Spleen (tissue), 7 donors: Measurements from ENCODE around the gene MAP1LC3C.

ENCODE experiments used
- CTCF ChIP-seq, 11 experiments: fragments of 200-600 bp in 7 of 11; fragments of 450-650 bp in 4 of 11; sonication (generic) in 4 of 11; IDR thresholded peaks in 8 of 11; conservative IDR thresholded peaks in 3 of 11; 1 replicate in 7 of 11; 2 replicates in 4 of 11; pipeline versions ENCODE4 v1.4.0 to v1.8.0; 2016 to 2021; ENCODE audit warnings: antibody characterized with exemption in 11 of 11, inconsistent platforms in 4 of 11, mild to moderate bottlenecking in 1 of 11
- POLR2A ChIP-seq, 3 donors: fragments of 450-650 bp; IDR thresholded peaks; one replicate each; pipeline ENCODE4 v1.5.1; 2017; ENCODE audit warnings: antibody characterized with exemption in 3 of 3, mild to moderate bottlenecking in 1 of 3
- POLR2AphosphoS5 ChIP-seq, 3 donors: sonication (generic); formaldehyde crosslinking; IDR thresholded peaks; one replicate each; pipeline ENCODE4 v1.5.1; 2017; ENCODE audit warnings: antibody characterized with exemption in 3 of 3
- donor health status: DM: no; HTN: no; CAD: no; lungs with moderate emphysema.
- donor health status: DM: no; HTN: no; CAD: no.
- donor health status: DM: no; HTN: no; CAD: no.

DNA sequence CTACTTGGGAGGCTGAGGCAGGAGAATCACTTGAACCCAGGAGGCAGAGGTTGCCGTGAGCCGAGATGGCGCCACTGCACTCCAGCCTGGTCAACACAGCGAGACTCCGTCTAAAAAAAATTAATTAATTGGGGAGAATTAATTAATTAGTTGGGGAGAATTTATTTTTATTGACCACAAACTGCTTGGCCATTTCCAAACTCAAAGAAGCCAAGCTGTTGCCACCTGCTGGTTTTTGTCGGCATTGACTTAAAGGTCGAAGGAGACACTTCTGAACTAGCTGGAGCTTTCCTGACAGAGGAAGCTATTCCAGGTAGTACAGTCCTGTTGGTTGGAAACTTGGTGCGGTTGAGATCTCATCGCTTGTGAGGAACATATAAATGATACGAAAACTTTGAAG lies 13.1 kb downstream of the MAP1LC3C start:
- no peak for TF ChIP-seq POLR2AphosphoS5 (IDR thresholded peaks at IDR 0.05)
- TF ChIP-seq CTCF (IDR thresholded peaks at IDR 0.05 in 8 of 11, conservative IDR thresholded peaks at IDR 0.05 in 3 of 11) = peak in 6 of 11 experiments; percentile 12 to 40 (median 27)
- TF ChIP-seq POLR2A (IDR thresholded peaks at IDR 0.05) = no peak
